A549 (cell line): ENCODE measurements around the gene KCNMA1. TPM values are rescaled to one million over a fixed set of nuclear protein-coding genes. Genes with fewer than 3 reads are reported as not detected.
A peak's percentile ranks its signal among the peaks of the same experiment; 100 is the strongest.

Experiments
- ATAC-seq, 2 experiments: fragments of 200-7000 bp in 1 of 2; fragments of >200 bp in 1 of 2; cut with Nextera tagmentation in 1 of 2; cut with Tn5 transposase in 1 of 2; 3 replicates each; pipeline versions ENCODE4 v1.8.0 to v1.9.1; 2018 to 2020; ENCODE audit warnings: mild to moderate bottlenecking in 1 of 2, moderate library complexity in 1 of 2
- CTCF ChIA-PET: fragments of 300-600 bp; sonication (Branson Sonifier 250); formaldehyde crosslinking; extraction: SDS; loops from one replicate; lab custom pipeline; 2021; ENCODE audit warnings: antibody characterized with exemption, inconsistent platforms; lab: Yijun Ruan, JAX
- POLR2A ChIA-PET: fragments of 350-600 bp; formaldehyde crosslinking; extraction: SDS; loops from one replicate; lab custom pipeline; 2021; ENCODE audit warnings: antibody characterized with exemption, inconsistent platforms; lab: Yijun Ruan, JAX
- DNase-seq, 2 experiments: peaks; one replicate each; pipeline versions ENCODE4 v3.0.0 to v3.0.0-alpha.2; 2011 to 2016; ENCODE audit warnings: low read depth in 1 of 2, low spot score in 1 of 2
- FAIRE-seq: peaks from 2 replicates; lab custom pipeline; 2011; peaks lifted over from hg19 to GRCh38; lab: Jason Lieb, UNC
- H3K27ac ChIP-seq, 2 experiments: fragments of >200 bp; sonication (Bioruptor Twin); formaldehyde crosslinking; 3 replicates each; pipeline ENCODE4 v1.5.1; 2016 to 2017
- H3K4me1 ChIP-seq: fragments of >200 bp; sonication (Bioruptor Twin); formaldehyde crosslinking; 3 replicates; pipeline ENCODE4 v1.6.1; 2016
- H3K4me2 ChIP-seq: fragments of >200 bp; sonication (Bioruptor Twin); formaldehyde crosslinking; 3 replicates; pipeline ENCODE4 v1.6.1; 2016
- H3K4me3 ChIP-seq: fragments of >200 bp; sonication (Bioruptor Twin); formaldehyde crosslinking; 3 replicates; pipeline ENCODE4 v1.5.1; 2016
- H3K9me3 ChIP-seq: fragments of >200 bp; sonication (Bioruptor Twin); formaldehyde crosslinking; 3 replicates; pipeline ENCODE4 v1.6.1; 2016
- CHD2 ChIP-seq: fragments of 150-350 bp; IDR thresholded peaks from 2 replicates; pipeline ENCODE4 v1.6.1; 2014; ENCODE audit warnings: low read length; ENCODE audit not compliant: partially characterized antibody
- EHMT2 ChIP-seq: fragments of 200-600 bp; sonication (generic); IDR thresholded peaks from 2 replicates; pipeline ENCODE4 v1.6.1; 2016; ENCODE audit warnings: antibody characterized with exemption, low read depth, mild to moderate bottlenecking, moderate library complexity
- ESRRA ChIP-seq: fragments of 150-350 bp; IDR thresholded peaks from 2 replicates; pipeline ENCODE4 v1.6.1; 2014; ENCODE audit warnings: mild to moderate bottlenecking, low read length, borderline replicate concordance
- GATA3 ChIP-seq: IDR thresholded peaks from 2 replicates; pipeline ENCODE4 v1.6.1; 2012; ENCODE audit warnings: borderline replicate concordance
- JUNB ChIP-seq: fragments of >200 bp; sonication (Bioruptor Twin); formaldehyde crosslinking; IDR thresholded peaks from 2 replicates; pipeline ENCODE4 v1.6.1; 2016
- KDM1A ChIP-seq: fragments of 200-600 bp; sonication (generic); IDR thresholded peaks from 2 replicates; pipeline ENCODE4 v1.6.1; 2016; ENCODE audit warnings: low read depth, mild to moderate bottlenecking
- MAX ChIP-seq: IDR thresholded peaks from 2 replicates; pipeline ENCODE4 v1.6.1; 2012
- NPAS2 ChIP-seq: fragments of 250-450 bp; sonication (Bioruptor Pico); IDR thresholded peaks from 2 replicates; pipeline ENCODE4 v1.8.0; 2022; ENCODE audit warnings: mild to moderate bottlenecking, moderate library complexity, borderline replicate concordance
- POLR2A ChIP-seq: IDR thresholded peaks from 2 replicates; pipeline ENCODE4 v1.6.1; 2012; ENCODE audit warnings: mild to moderate bottlenecking, low read length
- RAD21 ChIP-seq, 2 experiments: fragments of >200 bp in 1 of 2; sonication (Bioruptor Twin) in 1 of 2; formaldehyde crosslinking in 1 of 2; IDR thresholded peaks in 1 of 2; conservative IDR thresholded peaks in 1 of 2; 2 replicates in 1 of 2; 3 replicates in 1 of 2; pipeline ENCODE4 v1.6.1; 2012 to 2018; ENCODE audit warnings: inconsistent platforms in 1 of 2
- RARB ChIP-seq: fragments of 250-450 bp; sonication (Bioruptor Pico); IDR thresholded peaks from 2 replicates; pipeline ENCODE4 v1.8.0; 2021; ENCODE audit warnings: mild to moderate bottlenecking, moderate library complexity
- RCOR1 ChIP-seq: fragments of 150-350 bp; IDR thresholded peaks from 2 replicates; pipeline ENCODE4 v1.6.1; 2014; ENCODE audit warnings: antibody characterized with exemption, low read length, low read depth
- REST ChIP-seq: fragments of 200-600 bp; sonication (generic); IDR thresholded peaks from 2 replicates; pipeline ENCODE4 v1.6.1; 2016; ENCODE audit warnings: antibody characterized with exemption, mild to moderate bottlenecking, moderate library complexity
- RFX5 ChIP-seq: fragments of 450-650 bp; IDR thresholded peaks from 2 replicates; pipeline ENCODE4 v1.7.1; 2014; ENCODE audit warnings: antibody characterized with exemption, mild to moderate bottlenecking, moderate library complexity
- RNF2 ChIP-seq: fragments of 200-600 bp; sonication (generic); IDR thresholded peaks from 2 replicates; pipeline ENCODE4 v1.6.1; 2016; ENCODE audit warnings: low read depth, mild to moderate bottlenecking, antibody characterized with exemption, moderate library complexity, borderline replicate concordance
- ZC3H11A ChIP-seq: fragments of 450-650 bp; IDR thresholded peaks from 2 replicates; pipeline ENCODE4 v1.6.1; 2014; ENCODE audit warnings: antibody characterized with exemption, mild to moderate bottlenecking
- ZFP36 ChIP-seq: fragments of 450-650 bp; IDR thresholded peaks from 2 replicates; pipeline ENCODE4 v1.6.1; 2014; ENCODE audit warnings: borderline replicate concordance; ENCODE audit not compliant: partially characterized antibody
- ZNF302 ChIP-seq: fragments of 250-450 bp; sonication (Bioruptor Pico); IDR thresholded peaks from 2 replicates; pipeline ENCODE4 v1.9.0; 2021; ENCODE audit warnings: inconsistent platforms, mild to moderate bottlenecking, moderate library complexity
- WGBS: methylation state at CpG from one replicate; pipeline ENCODE4 v1.1.6; 2017; ENCODE audit errors: missing lambda C conversion rate; 5-methylcytosine and 5-hydroxymethylcytosine counted together
- polyA plus RNA-seq, 4 experiments: library from polyadenylated mRNA; depleted of rRNA in 3 of 4; stranded (reverse); fragments of >200 nt; fragmentation: RNase III in 1 of 4; extraction: RNeasy Plus Mini Kit Qiagen cat#74134 plus additional on column Dnase treatment in 1 of 4; gene quantifications; 2 replicates in 3 of 4; 3 replicates in 1 of 4; pipeline ENCODE4 v1.2.3, GENCODE V29; 2011 to 2017
- TF ChIP-seq, protein P1 (sequence below): fragments of 250-450 bp; sonication (Bioruptor Pico); IDR thresholded peaks from 2 replicates; pipeline ENCODE4 v1.5.0; 2020; ENCODE audit warnings: low read depth, mild to moderate bottlenecking, moderate library complexity
- TF ChIP-seq, protein P2 (sequence below): fragments of >200 bp; sonication (Bioruptor Twin); formaldehyde crosslinking; IDR thresholded peaks from 3 replicates; pipeline ENCODE4 v1.6.1; 2016

The KCNMA1 gene
- polyA plus RNA-seq, 2 of the 4 experiments (the other 2 are of a cell fraction), result 14.9 to 30.6 TPM

DNA sequence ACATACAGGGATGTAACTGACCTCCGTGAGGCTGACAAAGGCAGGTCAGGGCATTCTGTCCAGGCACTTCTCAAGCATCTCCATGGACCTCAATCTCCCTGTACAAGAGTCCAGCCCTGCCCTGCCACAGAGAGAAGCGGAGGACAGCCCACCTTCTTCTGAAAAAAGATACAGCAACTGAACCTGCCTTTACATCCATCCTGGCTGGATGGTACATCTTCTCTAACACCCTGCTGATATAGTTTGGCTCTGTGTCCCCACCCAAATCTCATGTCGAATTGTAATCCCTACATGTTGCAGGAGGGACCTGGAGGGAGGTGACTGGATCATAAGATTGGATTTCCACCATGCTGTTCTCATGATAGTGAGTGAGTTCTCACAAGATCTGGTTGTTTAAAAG, 40.5 kb upstream of the KCNMA1 start (continued):
- no peak for TF ChIP-seq RARB (CRISPR knock-in tag)
- no peak for TF ChIP-seq ESRRA
- no peak for TF ChIP-seq CHD2

GRCh38 chr10:77675347-77675746, 37.7 kb upstream of the KCNMA1 start:
- 30% methylated on average over 4 of the region's 4 CpGs for WGBS
- ChIA-PET CTCF (interaction anchor here (1.2 kb wide), 1 partner anchor 502 kb away, joined by 3 read pairs; no protein-coding TSS in a partner anchor), POLR2A (no interaction called here)
- Histone ChIP-seq H3K4me2 (no peak overlapping the region), H3K9me3 (no peaks in the 10 kb centered on the region), H3K4me3 (no peak overlapping the region), H3K4me1 (no peaks in the 10 kb centered on the region), H3K27ac (no peak overlapping the region)
- FAIRE-seq (no peak), DNase-seq (no peak), ATAC-seq (no peak)
- TF ChIP-seq KDM1A, result no peak
- TF ChIP-seq RFX5, result no peak
- no peak for TF ChIP-seq NPAS2 (CRISPR knock-in tag)
- TF ChIP-seq GATA3, result no peak
- TF ChIP-seq, protein P1, sequence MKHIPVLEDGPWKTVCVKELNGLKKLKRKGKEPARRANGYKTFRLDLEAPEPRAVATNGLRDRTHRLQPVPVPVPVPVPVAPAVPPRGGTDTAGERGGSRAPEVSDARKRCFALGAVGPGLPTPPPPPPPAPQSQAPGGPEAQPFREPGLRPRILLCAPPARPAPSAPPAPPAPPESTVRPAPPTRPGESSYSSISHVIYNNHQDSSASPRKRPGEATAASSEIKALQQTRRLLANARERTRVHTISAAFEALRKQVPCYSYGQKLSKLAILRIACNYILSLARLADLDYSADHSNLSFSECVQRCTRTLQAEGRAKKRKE, result no peak
- no peak for TF ChIP-seq JUNB
- no peak for TF ChIP-seq ZC3H11A
- TF ChIP-seq RAD21 (conservative IDR thresholded peaks at IDR 0.05 in 1 of 2, IDR thresholded peaks at IDR 0.05 in 1 of 2), result no peak

DNA sequence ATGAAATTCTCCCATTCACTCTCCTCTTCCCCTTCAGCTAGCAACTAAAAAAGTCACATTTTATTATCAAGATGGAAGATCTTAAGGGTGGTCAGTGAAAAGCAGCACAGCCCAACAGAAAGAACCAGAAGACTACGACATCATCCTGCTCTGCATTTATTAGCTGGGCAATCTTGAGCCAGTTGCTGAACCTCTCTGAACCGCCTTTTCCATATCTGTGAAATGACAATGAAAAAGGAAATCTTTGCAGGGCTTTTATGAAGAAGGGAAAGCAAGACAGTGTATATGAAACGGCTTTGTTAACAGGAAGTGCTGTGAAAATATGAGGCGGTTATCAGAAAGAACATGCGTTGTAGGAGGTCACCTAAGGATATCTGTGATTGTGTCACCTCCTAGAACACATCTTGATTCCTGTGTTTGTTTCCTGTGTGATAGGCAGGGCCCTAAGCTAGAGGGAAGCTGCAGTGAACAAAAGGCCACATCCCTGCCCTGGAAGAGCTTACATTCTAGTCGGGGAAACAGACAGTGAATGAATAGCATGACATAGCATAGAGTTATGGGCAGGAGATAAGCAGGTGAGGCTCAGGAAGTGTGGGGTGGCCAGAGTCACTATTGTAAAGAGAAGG, 36.0 kb upstream of the KCNMA1 start:
- Histone ChIP-seq H3K27ac (no peak overlapping the region), H3K4me3 (no peak overlapping the region), H3K4me1 (no peaks in the 10 kb centered on the region), H3K9me3 (no peaks in the 10 kb centered on the region), H3K4me2 (no peak overlapping the region)
- ATAC-seq (no peak), FAIRE-seq (no peak), DNase-seq (no peak)
- ChIA-PET CTCF (interaction anchor here (1.0 to 3.0 kb wide), 2 partner anchors 32 to 38 kb away, joined by 3 to 9 read pairs; no protein-coding TSS in a partner anchor), POLR2A (no interaction called here)
- TF ChIP-seq REST, result no peak
- TF ChIP-seq ZFP36, result peak; percentile 11
- TF ChIP-seq ZNF302 (CRISPR knock-in tag), result no peak
- 84% methylated on average over 6 of the region's 6 CpGs for WGBS

- Histone ChIP-seq H3K4me3 (no peak overlapping the region), H3K9me3 (no peaks in the 10 kb centered on the region), H3K4me1 (no peaks in the 10 kb centered on the region), H3K4me2 (no peak overlapping the region), H3K27ac (no peak overlapping the region)
- no peak for FAIRE-seq
- TF ChIP-seq RNF2, result no peak
- no peak for TF ChIP-seq EHMT2
- TF ChIP-seq MAX, result no peak
- TF ChIP-seq, protein P2, sequence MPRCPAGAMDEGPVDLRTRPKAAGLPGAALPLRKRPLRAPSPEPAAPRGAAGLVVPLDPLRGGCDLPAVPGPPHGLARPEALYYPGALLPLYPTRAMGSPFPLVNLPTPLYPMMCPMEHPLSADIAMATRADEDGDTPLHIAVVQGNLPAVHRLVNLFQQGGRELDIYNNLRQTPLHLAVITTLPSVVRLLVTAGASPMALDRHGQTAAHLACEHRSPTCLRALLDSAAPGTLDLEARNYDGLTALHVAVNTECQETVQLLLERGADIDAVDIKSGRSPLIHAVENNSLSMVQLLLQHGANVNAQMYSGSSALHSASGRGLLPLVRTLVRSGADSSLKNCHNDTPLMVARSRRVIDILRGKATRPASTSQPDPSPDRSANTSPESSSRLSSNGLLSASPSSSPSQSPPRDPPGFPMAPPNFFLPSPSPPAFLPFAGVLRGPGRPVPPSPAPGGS, result no peak
- TF ChIP-seq RCOR1, result no peak
- TF ChIP-seq POLR2A, result no peak
- TF ChIP-seq CHD2, result no peak
- no peak for TF ChIP-seq ESRRA
- ATAC-seq, result no peak
- 56% methylated on average over 2 of the region's 2 CpGs for WGBS
- POLR2A ChIA-PET, result no interaction called here
- CTCF ChIA-PET, result interaction anchor here (1.0 to 3.0 kb wide), 2 partner anchors 32 to 38 kb away, joined by 3 to 9 read pairs; no protein-coding TSS in a partner anchor
- DNase-seq, result no peak
Measured at GRCh38 chr10:77673101-77673500, 35.5 kb upstream of the KCNMA1 start.
